GM23338 (cell line): ENCODE data around the gene NUDT6. TPM values are rescaled to one million over a fixed set of nuclear protein-coding genes. Genes with fewer than 3 reads are reported as not detected.

ENCODE experiments used
- ATAC-seq: fragments of 200-7000 bp; cut with Tn5 transposase; 3 replicates; pipeline ENCODE4 v1.9.1; 2020
- DNase-seq: peaks from one replicate; pipeline ENCODE4 v3.0.0-alpha.2; 2015; ENCODE audit warnings: low spot score
- H2AFZ ChIP-seq: fragments of 200-600 bp; sonication (generic); 2 replicates; pipeline ENCODE4 v1.8.0; 2016; ENCODE audit warnings: antibody characterized with exemption, mild to moderate bottlenecking, moderate library complexity
- H3F3A ChIP-seq: fragments of 200-600 bp; sonication (generic); replicated peaks from 2 replicates; pipeline ENCODE4 v1.8.0; 2017; ENCODE audit warnings: antibody characterized with exemption, mixed run types, low read depth
- H3K27ac ChIP-seq: fragments of 200-600 bp; sonication (generic); 2 replicates; pipeline ENCODE4 v1.6.1; 2016; ENCODE audit warnings: low read depth
- H3K27me3 ChIP-seq: fragments of 200-600 bp; sonication (generic); 2 replicates; pipeline ENCODE4 v1.8.0; 2016; ENCODE audit warnings: mild to moderate bottlenecking, mixed run types, moderate library complexity; ENCODE audit not compliant: insufficient read depth
- H3K36me3 ChIP-seq: fragments of 200-600 bp; sonication (generic); 2 replicates; pipeline ENCODE4 v1.8.0; 2016; ENCODE audit warnings: mild to moderate bottlenecking; ENCODE audit not compliant: insufficient read depth
- H3K4me1 ChIP-seq: fragments of 200-600 bp; sonication (generic); 2 replicates; pipeline ENCODE4 v1.8.0; 2016; ENCODE audit warnings: mild to moderate bottlenecking, moderate library complexity; ENCODE audit not compliant: insufficient read depth
- H3K4me2 ChIP-seq: fragments of 200-600 bp; sonication (generic); 2 replicates; pipeline ENCODE4 v1.7.1; 2017; ENCODE audit warnings: mixed run types
- H3K4me3 ChIP-seq: fragments of 200-600 bp; sonication (generic); 2 replicates; pipeline ENCODE4 v1.6.1; 2016; ENCODE audit warnings: mixed run types
- H3K79me2 ChIP-seq: fragments of 200-600 bp; sonication (generic); replicated peaks from 2 replicates; pipeline ENCODE4 v1.8.0; 2017; ENCODE audit warnings: mild to moderate bottlenecking; ENCODE audit not compliant: insufficient read depth
- H3K9me2 ChIP-seq: fragments of 200-600 bp; sonication (generic); 2 replicates; pipeline ENCODE4 v1.8.0; 2017; ENCODE audit not compliant: insufficient read depth
- H4K20me1 ChIP-seq: fragments of 200-600 bp; sonication (generic); replicated peaks from 2 replicates; pipeline ENCODE4 v1.8.0; 2017; ENCODE audit warnings: mild to moderate bottlenecking; ENCODE audit not compliant: insufficient read depth
- H3K27ac Mint-ChIP-seq: 2 replicates; pipeline ENCODE4 v1.8.0; 2020; ENCODE audit warnings: inconsistent platforms, mild to moderate bottlenecking, moderate library complexity, mixed read lengths
- H3K27me3 Mint-ChIP-seq: 3 replicates; pipeline ENCODE4 v1.8.0; 2022; ENCODE audit warnings: low read depth, mild to moderate bottlenecking, moderate library complexity, mixed read lengths, inconsistent platforms; ENCODE audit not compliant: insufficient read depth, poor library complexity
- H3K36me3 Mint-ChIP-seq: 3 replicates; pipeline ENCODE4 v1.8.0; 2021; ENCODE audit warnings: low read depth, mild to moderate bottlenecking, inconsistent platforms, moderate library complexity, mixed read lengths
- H3K4me1 Mint-ChIP-seq: 3 replicates; pipeline ENCODE4 v1.8.0; 2020; ENCODE audit warnings: mild to moderate bottlenecking, inconsistent platforms, mixed read lengths
- H3K4me3 Mint-ChIP-seq: 3 replicates; pipeline ENCODE4 v1.8.0; 2021; ENCODE audit warnings: moderate library complexity, mild to moderate bottlenecking, inconsistent platforms, mixed read lengths
- H3K9me3 Mint-ChIP-seq: 3 replicates; pipeline ENCODE4 v1.8.0; 2020; ENCODE audit warnings: moderate library complexity, mild to moderate bottlenecking, inconsistent platforms, mixed read lengths
- CREB1 ChIP-seq: fragments of 250-450 bp; sonication (Bioruptor Pico); IDR thresholded peaks from 2 replicates; pipeline ENCODE4 v1.5.0; 2020; ENCODE audit warnings: low read depth, mild to moderate bottlenecking, moderate library complexity
- EZH2 ChIP-seq: fragments of 200-600 bp; sonication (generic); IDR thresholded peaks from one replicate; pipeline ENCODE4 v1.8.0; 2017; ENCODE audit warnings: antibody characterized with exemption, mild to moderate bottlenecking, low read depth; ENCODE audit not compliant: unreplicated experiment
- EZH2phosphoT487 ChIP-seq: fragments of 200-600 bp; sonication (generic); IDR thresholded peaks from one replicate; pipeline ENCODE4 v1.8.1; 2018; ENCODE audit warnings: antibody characterized with exemption; ENCODE audit not compliant: unreplicated experiment
- NANOG ChIP-seq: IDR thresholded peaks from 2 replicates; pipeline ENCODE4 v1.6.1; 2016; ENCODE audit warnings: antibody characterized with exemption, borderline replicate concordance
- STAT1 ChIP-seq: IDR thresholded peaks from one replicate; pipeline ENCODE4 v1.6.1; 2016; ENCODE audit warnings: antibody characterized with exemption; ENCODE audit not compliant: unreplicated experiment
- ZNF114 ChIP-seq: fragments of 250-450 bp; sonication (Bioruptor Pico); IDR thresholded peaks from 2 replicates; pipeline ENCODE4 v1.5.0; 2020; ENCODE audit warnings: mild to moderate bottlenecking, moderate library complexity
- ZNF331 ChIP-seq: fragments of 250-450 bp; sonication (Bioruptor Pico); IDR thresholded peaks from 2 replicates; pipeline ENCODE4 v1.5.0; 2020; ENCODE audit warnings: low read depth, mild to moderate bottlenecking, moderate library complexity
- polyA plus RNA-seq: library from polyadenylated mRNA; unstranded; fragments of >200 nt; fragmentation: Nextera tagmentation; extraction: Ambion mirVana; gene quantifications from 2 replicates; pipeline ENCODE4 v1.2.1, GENCODE V29; 2016
- total RNA-seq: library from RNA; depleted of rRNA; stranded (reverse); fragments of >200 nt; shearing (Covaris generic); gene quantifications from 2 replicates; pipeline ENCODE4 v1.2.3, GENCODE V29; 2014
- TF ChIP-seq, protein P1 (sequence below): IDR thresholded peaks from one replicate; pipeline ENCODE4 v1.6.1; 2018; ENCODE audit warnings: antibody characterized with exemption; ENCODE audit not compliant: unreplicated experiment
- TF ChIP-seq, protein P2 (sequence below), 2 experiments: fragments of 200-600 bp in 1 of 2; sonication (generic) in 1 of 2; conservative IDR thresholded peaks; 2 replicates each; pipeline versions ENCODE4 v1.5.1 to v1.6.1; 2016 to 2017; ENCODE audit warnings: antibody characterized with exemption in 2 of 2, low read depth in 2 of 2, mild to moderate bottlenecking in 2 of 2, moderate library complexity in 1 of 2
- TF ChIP-seq, protein P3 (sequence below): fragments of 250-450 bp; sonication (Bioruptor Pico); IDR thresholded peaks from 2 replicates; pipeline ENCODE4 v1.5.0; 2020; ENCODE audit warnings: mild to moderate bottlenecking, moderate library complexity

NUDT6 gene
- total and polyA plus RNA-seq, 2 experiments from 2014 or later, result 4.9 to 9.1 TPM

- H2AFZ ChIP-seq, result no peak overlapping the region
- H3K9me2 ChIP-seq, result no peaks in the 10 kb centered on the region
- H3K36me3 Mint-ChIP-seq, result peaks cover 4% of the 10 kb centered on the region; the same call in 1 of the 3 replicates
- peaks cover 8% of the 10 kb centered on the region for H3K27me3 Mint-ChIP-seq
- 0 out of 2 replicates have a peak overlapping the region, but pooled peaks have one; percentile 23 for H3K27ac Mint-ChIP-seq
- no peak overlapping the region for H3K4me2 ChIP-seq
- H3K4me1 Mint-ChIP-seq, result peaks cover 21% of the 10 kb centered on the region; the same call in 2 of the 3 replicates
- no peaks in the 10 kb centered on the region for H3K9me3 Mint-ChIP-seq
- H4K20me1 ChIP-seq, result no peaks in the 10 kb centered on the region
- no peak overlapping the region for H3K4me3 Mint-ChIP-seq
- H3K36me3 ChIP-seq, result no peaks in the 10 kb centered on the region
- H3K79me2 ChIP-seq, result no peaks in the 10 kb centered on the region
- H3F3A ChIP-seq, result no peaks in the 10 kb centered on the region; the same call in 1 of the 2 replicates
- peaks cover 14% of the 10 kb centered on the region for H3K4me1 ChIP-seq
- TF ChIP-seq EZH2phosphoT487 (no peak), CREB1 (CRISPR knock-in tag) (no peak), ZNF114 (CRISPR knock-in tag) (no peak), ZNF331 (CRISPR knock-in tag) (no peak), STAT1 (no peak), NANOG (no peak), EZH2 (no peak)
- TF ChIP-seq, protein P1, sequence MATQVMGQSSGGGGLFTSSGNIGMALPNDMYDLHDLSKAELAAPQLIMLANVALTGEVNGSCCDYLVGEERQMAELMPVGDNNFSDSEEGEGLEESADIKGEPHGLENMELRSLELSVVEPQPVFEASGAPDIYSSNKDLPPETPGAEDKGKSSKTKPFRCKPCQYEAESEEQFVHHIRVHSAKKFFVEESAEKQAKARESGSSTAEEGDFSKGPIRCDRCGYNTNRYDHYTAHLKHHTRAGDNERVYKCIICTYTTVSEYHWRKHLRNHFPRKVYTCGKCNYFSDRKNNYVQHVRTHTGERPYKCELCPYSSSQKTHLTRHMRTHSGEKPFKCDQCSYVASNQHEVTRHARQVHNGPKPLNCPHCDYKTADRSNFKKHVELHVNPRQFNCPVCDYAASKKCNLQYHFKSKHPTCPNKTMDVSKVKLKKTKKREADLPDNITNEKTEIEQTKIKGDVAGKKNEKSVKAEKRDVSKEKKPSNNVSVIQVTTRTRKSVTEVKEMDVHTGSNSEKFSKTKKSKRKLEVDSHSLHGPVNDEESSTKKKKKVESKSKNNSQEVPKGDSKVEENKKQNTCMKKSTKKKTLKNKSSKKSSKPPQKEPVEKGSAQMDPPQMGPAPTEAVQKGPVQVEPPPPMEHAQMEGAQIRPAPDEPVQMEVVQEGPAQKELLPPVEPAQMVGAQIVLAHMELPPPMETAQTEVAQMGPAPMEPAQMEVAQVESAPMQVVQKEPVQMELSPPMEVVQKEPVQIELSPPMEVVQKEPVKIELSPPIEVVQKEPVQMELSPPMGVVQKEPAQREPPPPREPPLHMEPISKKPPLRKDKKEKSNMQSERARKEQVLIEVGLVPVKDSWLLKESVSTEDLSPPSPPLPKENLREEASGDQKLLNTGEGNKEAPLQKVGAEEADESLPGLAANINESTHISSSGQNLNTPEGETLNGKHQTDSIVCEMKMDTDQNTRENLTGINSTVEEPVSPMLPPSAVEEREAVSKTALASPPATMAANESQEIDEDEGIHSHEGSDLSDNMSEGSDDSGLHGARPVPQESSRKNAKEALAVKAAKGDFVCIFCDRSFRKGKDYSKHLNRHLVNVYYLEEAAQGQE, result no peak
- TF ChIP-seq, protein P2, sequence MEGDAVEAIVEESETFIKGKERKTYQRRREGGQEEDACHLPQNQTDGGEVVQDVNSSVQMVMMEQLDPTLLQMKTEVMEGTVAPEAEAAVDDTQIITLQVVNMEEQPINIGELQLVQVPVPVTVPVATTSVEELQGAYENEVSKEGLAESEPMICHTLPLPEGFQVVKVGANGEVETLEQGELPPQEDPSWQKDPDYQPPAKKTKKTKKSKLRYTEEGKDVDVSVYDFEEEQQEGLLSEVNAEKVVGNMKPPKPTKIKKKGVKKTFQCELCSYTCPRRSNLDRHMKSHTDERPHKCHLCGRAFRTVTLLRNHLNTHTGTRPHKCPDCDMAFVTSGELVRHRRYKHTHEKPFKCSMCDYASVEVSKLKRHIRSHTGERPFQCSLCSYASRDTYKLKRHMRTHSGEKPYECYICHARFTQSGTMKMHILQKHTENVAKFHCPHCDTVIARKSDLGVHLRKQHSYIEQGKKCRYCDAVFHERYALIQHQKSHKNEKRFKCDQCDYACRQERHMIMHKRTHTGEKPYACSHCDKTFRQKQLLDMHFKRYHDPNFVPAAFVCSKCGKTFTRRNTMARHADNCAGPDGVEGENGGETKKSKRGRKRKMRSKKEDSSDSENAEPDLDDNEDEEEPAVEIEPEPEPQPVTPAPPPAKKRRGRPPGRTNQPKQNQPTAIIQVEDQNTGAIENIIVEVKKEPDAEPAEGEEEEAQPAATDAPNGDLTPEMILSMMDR (conservative IDR thresholded peaks at IDR 0.05; ENCODE audit: low read depth in 2 of 2), result no peak
- TF ChIP-seq, protein P3, sequence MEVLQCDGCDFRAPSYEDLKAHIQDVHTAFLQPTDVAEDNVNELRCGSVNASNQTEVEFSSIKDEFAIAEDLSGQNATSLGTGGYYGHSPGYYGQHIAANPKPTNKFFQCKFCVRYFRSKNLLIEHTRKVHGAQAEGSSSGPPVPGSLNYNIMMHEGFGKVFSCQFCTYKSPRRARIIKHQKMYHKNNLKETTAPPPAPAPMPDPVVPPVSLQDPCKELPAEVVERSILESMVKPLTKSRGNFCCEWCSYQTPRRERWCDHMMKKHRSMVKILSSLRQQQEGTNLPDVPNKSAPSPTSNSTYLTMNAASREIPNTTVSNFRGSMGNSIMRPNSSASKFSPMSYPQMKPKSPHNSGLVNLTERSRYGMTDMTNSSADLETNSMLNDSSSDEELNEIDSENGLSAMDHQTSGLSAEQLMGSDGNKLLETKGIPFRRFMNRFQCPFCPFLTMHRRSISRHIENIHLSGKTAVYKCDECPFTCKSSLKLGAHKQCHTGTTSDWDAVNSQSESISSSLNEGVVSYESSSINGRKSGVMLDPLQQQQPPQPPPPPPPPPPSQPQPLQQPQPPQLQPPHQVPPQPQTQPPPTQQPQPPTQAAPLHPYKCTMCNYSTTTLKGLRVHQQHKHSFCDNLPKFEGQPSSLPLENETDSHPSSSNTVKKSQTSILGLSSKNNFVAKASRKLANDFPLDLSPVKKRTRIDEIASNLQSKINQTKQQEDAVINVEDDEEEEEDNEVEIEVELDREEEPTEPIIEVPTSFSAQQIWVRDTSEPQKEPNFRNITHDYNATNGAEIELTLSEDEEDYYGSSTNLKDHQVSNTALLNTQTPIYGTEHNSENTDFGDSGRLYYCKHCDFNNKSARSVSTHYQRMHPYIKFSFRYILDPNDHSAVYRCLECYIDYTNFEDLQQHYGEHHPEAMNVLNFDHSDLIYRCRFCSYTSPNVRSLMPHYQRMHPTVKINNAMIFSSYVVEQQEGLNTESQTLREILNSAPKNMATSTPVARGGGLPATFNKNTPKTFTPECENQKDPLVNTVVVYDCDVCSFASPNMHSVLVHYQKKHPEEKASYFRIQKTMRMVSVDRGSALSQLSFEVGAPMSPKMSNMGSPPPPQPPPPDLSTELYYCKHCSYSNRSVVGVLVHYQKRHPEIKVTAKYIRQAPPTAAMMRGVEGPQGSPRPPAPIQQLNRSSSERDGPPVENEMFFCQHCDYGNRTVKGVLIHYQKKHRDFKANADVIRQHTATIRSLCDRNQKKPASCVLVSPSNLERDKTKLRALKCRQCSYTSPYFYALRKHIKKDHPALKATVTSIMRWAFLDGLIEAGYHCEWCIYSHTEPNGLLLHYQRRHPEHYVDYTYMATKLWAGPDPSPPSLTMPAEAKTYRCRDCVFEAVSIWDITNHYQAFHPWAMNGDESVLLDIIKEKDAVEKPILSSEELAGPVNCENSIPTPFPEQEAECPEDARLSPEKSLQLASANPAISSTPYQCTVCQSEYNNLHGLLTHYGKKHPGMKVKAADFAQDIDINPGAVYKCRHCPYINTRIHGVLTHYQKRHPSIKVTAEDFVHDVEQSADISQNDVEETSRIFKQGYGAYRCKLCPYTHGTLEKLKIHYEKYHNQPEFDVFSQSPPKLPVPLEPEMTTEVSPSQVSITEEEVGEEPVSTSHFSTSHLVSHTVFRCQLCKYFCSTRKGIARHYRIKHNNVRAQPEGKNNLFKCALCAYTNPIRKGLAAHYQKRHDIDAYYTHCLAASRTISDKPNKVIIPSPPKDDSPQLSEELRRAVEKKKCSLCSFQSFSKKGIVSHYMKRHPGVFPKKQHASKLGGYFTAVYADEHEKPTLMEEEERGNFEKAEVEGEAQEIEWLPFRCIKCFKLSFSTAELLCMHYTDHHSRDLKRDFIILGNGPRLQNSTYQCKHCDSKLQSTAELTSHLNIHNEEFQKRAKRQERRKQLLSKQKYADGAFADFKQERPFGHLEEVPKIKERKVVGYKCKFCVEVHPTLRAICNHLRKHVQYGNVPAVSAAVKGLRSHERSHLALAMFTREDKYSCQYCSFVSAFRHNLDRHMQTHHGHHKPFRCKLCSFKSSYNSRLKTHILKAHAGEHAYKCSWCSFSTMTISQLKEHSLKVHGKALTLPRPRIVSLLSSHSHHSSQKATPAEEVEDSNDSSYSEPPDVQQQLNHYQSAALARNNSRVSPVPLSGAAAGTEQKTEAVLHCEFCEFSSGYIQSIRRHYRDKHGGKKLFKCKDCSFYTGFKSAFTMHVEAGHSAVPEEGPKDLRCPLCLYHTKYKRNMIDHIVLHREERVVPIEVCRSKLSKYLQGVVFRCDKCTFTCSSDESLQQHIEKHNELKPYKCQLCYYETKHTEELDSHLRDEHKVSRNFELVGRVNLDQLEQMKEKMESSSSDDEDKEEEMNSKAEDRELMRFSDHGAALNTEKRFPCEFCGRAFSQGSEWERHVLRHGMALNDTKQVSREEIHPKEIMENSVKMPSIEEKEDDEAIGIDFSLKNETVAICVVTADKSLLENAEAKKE (CRISPR knock-in tag), result no peak
- no peaks in the 10 kb centered on the region for H3K27me3 ChIP-seq
- no peak overlapping the region for H3K27ac ChIP-seq
- no peak overlapping the region for H3K4me3 ChIP-seq
- DNase-seq, result no peak
- no peak for ATAC-seq
These were observed 14.2 kb downstream of the NUDT6 start for GRCh38 chr4:122908223-122908622.
